ENCODE measurements around the gene SOCS3.

Gene SOCS3

GRCh38 chr17:78374631-78375274 is 14.9 kb upstream of the SOCS3 start:
- H3K27ac ChIP-seq: no peak overlapping the region
- no peak for TF ChIP-seq ZFX (IDR thresholded peaks at IDR 0.05; ENCODE audit: borderline replicate concordance)
- TF ChIP-seq CTCF (IDR thresholded peaks at IDR 0.05): no peak

GRCh38 chr17:78374189-78374588 is 14.3 kb upstream of the SOCS3 start:
- no peak for TF ChIP-seq ZFX (IDR thresholded peaks at IDR 0.05; ENCODE audit: borderline replicate concordance)
- no peak for TF ChIP-seq CTCF (IDR thresholded peaks at IDR 0.05)
- no peak overlapping the region for H3K27ac ChIP-seq

- no peak overlapping the region for H3K27ac ChIP-seq
- no peak for TF ChIP-seq ZFX (IDR thresholded peaks at IDR 0.05; ENCODE audit: borderline replicate concordance)
- no peak for TF ChIP-seq CTCF (IDR thresholded peaks at IDR 0.05)
These were observed 13.0 kb upstream of the SOCS3 start for GRCh38 chr17:78372841-78373240.

- no peak for TF ChIP-seq ZFX (IDR thresholded peaks at IDR 0.05; ENCODE audit: borderline replicate concordance)
- no peak for TF ChIP-seq CTCF (IDR thresholded peaks at IDR 0.05)
These were observed 11.2 kb upstream of the SOCS3 start for GRCh38 chr17:78371056-78371455.

GRCh38 chr17:78369791-78370381 is 10.0 kb upstream of the SOCS3 start:
- TF ChIP-seq ZFX (IDR thresholded peaks at IDR 0.05; ENCODE audit: borderline replicate concordance) (no peak), CTCF (IDR thresholded peaks at IDR 0.05) (no peak)
- no peak overlapping the region for H3K27ac ChIP-seq

More at GRCh38 chr17:78371056-78371455, 11.2 kb upstream of the SOCS3 start:
- H3K27ac ChIP-seq: no peak overlapping the region

GRCh38 chr17:78368854-78369495 is 9.1 kb upstream of the SOCS3 start:
- no peak overlapping the region for H3K27ac ChIP-seq

More at GRCh38 chr17:78368854-78369495, 9.1 kb upstream of the SOCS3 start:
- no peak for TF ChIP-seq ZFX (IDR thresholded peaks at IDR 0.05; ENCODE audit: borderline replicate concordance)
- no peak for TF ChIP-seq CTCF (IDR thresholded peaks at IDR 0.05)
